ENCODE results near the gene FAM180A.

DNA sequence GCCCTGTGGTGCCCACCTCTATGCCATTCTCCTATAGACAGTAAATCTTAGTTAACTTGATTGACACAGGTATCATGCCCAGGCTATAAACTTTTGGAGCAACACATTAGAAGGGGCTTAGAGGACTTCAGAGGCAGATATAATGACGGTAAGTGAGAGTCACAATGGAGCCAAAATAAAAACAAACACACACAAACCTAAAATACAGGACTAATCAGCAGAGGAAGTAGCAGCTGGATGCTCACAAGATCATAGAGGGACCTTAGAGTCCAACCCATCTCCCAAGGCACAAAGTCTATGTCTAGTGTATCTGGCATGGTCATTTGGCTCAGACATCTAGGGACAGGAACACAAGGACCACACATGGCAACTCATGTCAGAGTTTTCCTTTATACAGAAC, 32.9 kb downstream of the FAM180A start:
- TF ChIP-seq POLR2AphosphoS5 (IDR thresholded peaks at IDR 0.05; ENCODE audit: low read length) (no peak), SIN3A (IDR thresholded peaks at IDR 0.05; ENCODE audit: low read depth, low read length) (no peak), SUZ12 (IDR thresholded peaks at IDR 0.05; ENCODE audit: unreplicated experiment) (no peak), EZH2 (IDR thresholded peaks at IDR 0.05; ENCODE audit: borderline replicate concordance, control insufficient read depth, low read depth, low read length) (no peak), NFIC (IDR thresholded peaks at IDR 0.05; ENCODE audit: low read depth, low read length) (no peak), ASH2L (IDR thresholded peaks at IDR 0.05; ENCODE audit: borderline replicate concordance, low read depth) (no peak), POLR2A (IDR thresholded peaks at IDR 0.05; ENCODE audit: low read depth, low read length) (no peak), SREBF1 (IDR thresholded peaks at IDR 0.05; ENCODE audit: low read length) (no peak)
- TF ChIP-seq, protein P1, sequence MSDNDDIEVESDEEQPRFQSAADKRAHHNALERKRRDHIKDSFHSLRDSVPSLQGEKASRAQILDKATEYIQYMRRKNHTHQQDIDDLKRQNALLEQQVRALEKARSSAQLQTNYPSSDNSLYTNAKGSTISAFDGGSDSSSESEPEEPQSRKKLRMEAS (IDR thresholded peaks at IDR 0.05; ENCODE audit: low read depth, low read length): no peak
- TF ChIP-seq, protein P2, sequence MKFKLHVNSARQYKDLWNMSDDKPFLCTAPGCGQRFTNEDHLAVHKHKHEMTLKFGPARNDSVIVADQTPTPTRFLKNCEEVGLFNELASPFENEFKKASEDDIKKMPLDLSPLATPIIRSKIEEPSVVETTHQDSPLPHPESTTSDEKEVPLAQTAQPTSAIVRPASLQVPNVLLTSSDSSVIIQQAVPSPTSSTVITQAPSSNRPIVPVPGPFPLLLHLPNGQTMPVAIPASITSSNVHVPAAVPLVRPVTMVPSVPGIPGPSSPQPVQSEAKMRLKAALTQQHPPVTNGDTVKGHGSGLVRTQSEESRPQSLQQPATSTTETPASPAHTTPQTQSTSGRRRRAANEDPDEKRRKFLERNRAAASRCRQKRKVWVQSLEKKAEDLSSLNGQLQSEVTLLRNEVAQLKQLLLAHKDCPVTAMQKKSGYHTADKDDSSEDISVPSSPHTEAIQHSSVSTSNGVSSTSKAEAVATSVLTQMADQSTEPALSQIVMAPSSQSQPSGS (IDR thresholded peaks at IDR 0.05; ENCODE audit: low read length): no peak
- TF ChIP-seq, protein P3, sequence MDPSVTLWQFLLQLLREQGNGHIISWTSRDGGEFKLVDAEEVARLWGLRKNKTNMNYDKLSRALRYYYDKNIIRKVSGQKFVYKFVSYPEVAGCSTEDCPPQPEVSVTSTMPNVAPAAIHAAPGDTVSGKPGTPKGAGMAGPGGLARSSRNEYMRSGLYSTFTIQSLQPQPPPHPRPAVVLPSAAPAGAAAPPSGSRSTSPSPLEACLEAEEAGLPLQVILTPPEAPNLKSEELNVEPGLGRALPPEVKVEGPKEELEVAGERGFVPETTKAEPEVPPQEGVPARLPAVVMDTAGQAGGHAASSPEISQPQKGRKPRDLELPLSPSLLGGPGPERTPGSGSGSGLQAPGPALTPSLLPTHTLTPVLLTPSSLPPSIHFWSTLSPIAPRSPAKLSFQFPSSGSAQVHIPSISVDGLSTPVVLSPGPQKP (IDR thresholded peaks at IDR 0.05; ENCODE audit: low read depth, low read length): no peak

Measured in GM12878 (cell line).